Uterus (tissue), 4 donors: ENCODE measurements around the gene DYRK2. TPM values are rescaled to one million over a fixed set of nuclear protein-coding genes. Genes with fewer than 3 reads are reported as not detected.

Experiments used
- DNase-seq, 2 donors: peaks; one replicate each; pipeline ENCODE4 v3.0.0-alpha.2; 2019 to 2020
- H3K27ac ChIP-seq, 2 donors: fragments of 200-600 bp; sonication (generic); 1 replicate in 1 of 2; 2 replicates in 1 of 2; pipeline ENCODE4 v1.5.1; 2016 to 2018
- H3K27me3 ChIP-seq, 2 donors: fragments of 200-600 bp; sonication (generic); one replicate each; pipeline ENCODE4 v1.5.1; 2018 to 2019; ENCODE audit warnings: control low read depth in 1 of 2
- H3K36me3 ChIP-seq, 2 donors: fragments of 200-600 bp; sonication (generic); one replicate each; pipeline ENCODE4 v1.5.1; 2019; ENCODE audit warnings: control low read depth in 1 of 2
- H3K4me1 ChIP-seq, 2 donors: fragments of 200-600 bp; sonication (generic); one replicate each; pipeline ENCODE4 v1.5.1; 2018 to 2019; ENCODE audit warnings: control low read depth in 1 of 2
- H3K4me3 ChIP-seq, 2 donors: fragments of 200-600 bp; sonication (generic); 1 replicate in 1 of 2; 2 replicates in 1 of 2; pipeline ENCODE4 v1.5.1; 2018 to 2019; ENCODE audit warnings: mild to moderate bottlenecking in 1 of 2
- H3K9me3 ChIP-seq, 2 donors: fragments of 200-600 bp; sonication (generic); one replicate each; pipeline ENCODE4 v1.5.1; 2019; ENCODE audit warnings: control low read depth in 1 of 2
- POLR2A ChIP-seq, 2 donors: fragments of 450-650 bp; IDR thresholded peaks; one replicate each; pipeline ENCODE4 v1.6.1; 2016; ENCODE audit warnings: antibody characterized with exemption in 2 of 2, mild to moderate bottlenecking in 1 of 2, moderate library complexity in 1 of 2
- intact Hi-C: fragments of 100-400 bp; cut with DNase I; formaldehyde crosslinking; loops from one replicate; pipeline ENCODE4 v1.15.1; 2023; ENCODE audit warnings: low total_unique reads
- total RNA-seq, 4 donors: library from RNA; depleted of rRNA in 3 of 4; stranded (reverse); fragments of >200 nt in 3 of 4; gene quantifications; one replicate each; pipeline versions ENCODE4 v1.1.0 to v1.2.4, GENCODE V29; 2014 to 2023
- TF ChIP-seq, protein P1 (sequence below), 4 experiments: fragments of 200-600 bp in 2 of 4; fragments of 450-650 bp in 2 of 4; sonication (generic) in 2 of 4; IDR thresholded peaks; one replicate each; pipeline ENCODE4 v1.5.1; 2016 to 2019; ENCODE audit warnings: antibody characterized with exemption in 4 of 4, mild to moderate bottlenecking in 2 of 4, moderate library complexity in 1 of 4
- donor health status: DM: yes; HTN: yes; CAD: no.

DYRK2 gene
- total RNA-seq, 4 donors from 2014 or later: 21.5 to 59.7 (median 34.7) TPM

DNA sequence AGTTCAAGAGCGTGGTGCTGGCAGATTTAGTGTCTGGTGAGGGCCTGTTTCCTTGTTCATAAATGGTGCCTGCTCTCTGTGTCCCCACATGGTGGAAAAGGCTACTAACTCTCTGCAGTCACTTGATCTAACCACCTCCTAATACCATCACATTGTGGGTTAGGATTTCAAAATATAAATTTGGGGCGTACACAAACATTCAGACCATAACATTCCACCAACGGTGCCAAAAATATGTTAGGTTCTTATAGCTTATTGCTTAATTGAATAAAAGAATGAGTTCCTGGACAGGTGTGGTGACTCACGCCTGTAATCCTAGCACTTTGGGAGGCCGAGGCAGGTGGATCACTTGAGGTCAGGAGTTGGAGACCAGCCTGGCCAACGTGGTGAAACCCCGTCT, 3.4 kb upstream of the DYRK2 start:
- no peaks in the 10 kb centered on the region for H3K27me3 ChIP-seq
- DNase-seq: no peak
- no peaks in the 10 kb centered on the region for H3K4me1 ChIP-seq
- intact Hi-C loops: loop anchor here (5.0 to 10.0 kb wide), 2 partner anchors 182 to 300 kb away; no protein-coding TSS in a partner anchor
- no peaks in the 10 kb centered on the region for H3K9me3 ChIP-seq
- TF ChIP-seq, protein P1, sequence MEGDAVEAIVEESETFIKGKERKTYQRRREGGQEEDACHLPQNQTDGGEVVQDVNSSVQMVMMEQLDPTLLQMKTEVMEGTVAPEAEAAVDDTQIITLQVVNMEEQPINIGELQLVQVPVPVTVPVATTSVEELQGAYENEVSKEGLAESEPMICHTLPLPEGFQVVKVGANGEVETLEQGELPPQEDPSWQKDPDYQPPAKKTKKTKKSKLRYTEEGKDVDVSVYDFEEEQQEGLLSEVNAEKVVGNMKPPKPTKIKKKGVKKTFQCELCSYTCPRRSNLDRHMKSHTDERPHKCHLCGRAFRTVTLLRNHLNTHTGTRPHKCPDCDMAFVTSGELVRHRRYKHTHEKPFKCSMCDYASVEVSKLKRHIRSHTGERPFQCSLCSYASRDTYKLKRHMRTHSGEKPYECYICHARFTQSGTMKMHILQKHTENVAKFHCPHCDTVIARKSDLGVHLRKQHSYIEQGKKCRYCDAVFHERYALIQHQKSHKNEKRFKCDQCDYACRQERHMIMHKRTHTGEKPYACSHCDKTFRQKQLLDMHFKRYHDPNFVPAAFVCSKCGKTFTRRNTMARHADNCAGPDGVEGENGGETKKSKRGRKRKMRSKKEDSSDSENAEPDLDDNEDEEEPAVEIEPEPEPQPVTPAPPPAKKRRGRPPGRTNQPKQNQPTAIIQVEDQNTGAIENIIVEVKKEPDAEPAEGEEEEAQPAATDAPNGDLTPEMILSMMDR (IDR thresholded peaks at IDR 0.05): no peak
- TF ChIP-seq POLR2A (IDR thresholded peaks at IDR 0.05): no peak
- H3K4me3 ChIP-seq: no peak overlapping the region
- no peak overlapping the region for H3K27ac ChIP-seq
- H3K36me3 ChIP-seq: no peaks in the 10 kb centered on the region

- Histone ChIP-seq H3K4me1 (no peaks in the 10 kb centered on the region), H3K9me3 (no peaks in the 10 kb centered on the region), H3K27ac (no peak overlapping the region), H3K27me3 (no peaks in the 10 kb centered on the region), H3K4me3 (no peak overlapping the region), H3K36me3 (no peaks in the 10 kb centered on the region)
- intact Hi-C loops: loop anchor here (5.0 to 10.0 kb wide), 2 partner anchors 182 to 299 kb away; no protein-coding TSS in a partner anchor
- no peak for DNase-seq
- TF ChIP-seq POLR2A (IDR thresholded peaks at IDR 0.05): no peak
- TF ChIP-seq, protein P1 (IDR thresholded peaks at IDR 0.05): no peak
These were observed 2.9 kb upstream of the DYRK2 start for GRCh38 chr12:67645601-67646000.

- Histone ChIP-seq H3K9me3 (no peaks in the 10 kb centered on the region), H3K27ac (no peak overlapping the region), H3K27me3 (no peaks in the 10 kb centered on the region), H3K4me3 (no peak overlapping the region), H3K4me1 (no peaks in the 10 kb centered on the region), H3K36me3 (no peaks in the 10 kb centered on the region)
- intact Hi-C loops: loop anchor here (5.0 to 10.0 kb wide), 2 partner anchors 181 to 298 kb away; no protein-coding TSS in a partner anchor
- TF ChIP-seq, protein P1 (IDR thresholded peaks at IDR 0.05): no peak
- no peak for TF ChIP-seq POLR2A (IDR thresholded peaks at IDR 0.05)
- no peak for DNase-seq
These were observed 1.8 kb upstream of the DYRK2 start for GRCh38 chr12:67646775-67647174.

- H3K4me3 ChIP-seq: peak overlapping the region in 1 of 2 donors; percentile 98
- no peak for DNase-seq
- no peaks in the 10 kb centered on the region for H3K9me3 ChIP-seq
- TF ChIP-seq, protein P1 (IDR thresholded peaks at IDR 0.05): no peak
- TF ChIP-seq POLR2A (IDR thresholded peaks at IDR 0.05): no peak
- no peaks in the 10 kb centered on the region for H3K27me3 ChIP-seq
- intact Hi-C loops: loop anchor here (5.0 to 10.0 kb wide), 2 partner anchors 180 to 298 kb away; no protein-coding TSS in a partner anchor
- no peaks in the 10 kb centered on the region for H3K36me3 ChIP-seq
- H3K4me1 ChIP-seq: no peaks in the 10 kb centered on the region
- H3K27ac ChIP-seq: peak overlapping the region; percentile 97
These were observed 1.3 kb upstream of the DYRK2 start for GRCh38 chr12:67647181-67647798.

DNA sequence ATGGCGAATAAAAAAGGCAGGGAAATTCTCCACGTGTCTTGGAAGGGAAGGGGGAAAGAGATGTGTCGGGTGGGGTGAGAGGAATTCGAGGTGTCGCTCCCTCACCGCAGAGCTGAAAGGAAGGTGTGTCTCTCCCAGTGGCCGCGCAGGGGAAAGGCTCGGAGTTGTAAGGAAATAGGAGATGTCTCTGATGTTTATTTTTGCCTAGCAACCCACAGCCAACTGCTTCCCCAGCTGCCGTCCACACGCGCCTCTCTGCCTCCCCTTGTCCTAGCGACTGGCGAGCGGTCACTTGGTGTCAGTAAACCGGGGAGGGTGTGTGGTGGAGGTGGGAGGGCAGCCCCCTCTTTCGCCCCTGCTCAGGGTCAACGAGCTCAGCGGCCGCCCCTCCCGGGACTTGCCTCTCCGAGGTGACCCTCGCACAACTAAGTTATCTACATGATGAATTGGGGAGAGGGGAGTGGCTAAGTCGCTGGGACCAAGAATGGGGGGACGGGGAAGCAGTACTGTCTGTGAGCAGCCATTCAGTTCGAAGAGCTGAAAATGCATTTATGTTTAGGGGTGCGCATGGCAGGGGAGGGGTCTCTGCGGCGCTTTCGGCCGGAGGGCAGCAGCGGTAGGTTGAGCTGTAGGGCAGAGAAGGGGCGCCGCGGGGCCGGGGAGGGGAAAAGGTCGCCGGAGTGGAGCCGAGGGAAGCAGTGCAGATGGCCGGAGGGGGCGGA, 585 bp upstream of the DYRK2 start:
- no peaks in the 10 kb centered on the region for H3K9me3 ChIP-seq
- TF ChIP-seq, protein P1 (IDR thresholded peaks at IDR 0.05): peak in 3 of 4 experiments; percentile 30 to 56 (median 43)
- peak in 1 of 2 donors; percentile 11 for TF ChIP-seq POLR2A (IDR thresholded peaks at IDR 0.05)
- no peaks in the 10 kb centered on the region for H3K4me1 ChIP-seq
- DNase-seq: peak; percentile 71 to 75
- H3K36me3 ChIP-seq: no peaks in the 10 kb centered on the region
- intact Hi-C loops: loop anchor here (5.0 to 10.0 kb wide), 2 partner anchors 179 to 297 kb away; no protein-coding TSS in a partner anchor
- no peaks in the 10 kb centered on the region for H3K27me3 ChIP-seq
- peak overlapping the region; percentile 94 to 98 for H3K4me3 ChIP-seq
- peak overlapping the region; percentile 97 for H3K27ac ChIP-seq
